Endodermal cell (in vitro differentiated cells): ENCODE data around the gene ZNF275. TPM values are rescaled to one million over a fixed set of nuclear protein-coding genes. Genes with fewer than 3 reads are reported as not detected.
"Not testable (repeated sequence)": the region's sequence is repeated elsewhere in the genome, so short reads cannot be mapped to it uniquely, and the experiment has no call there.

Source experiments
- DNase-seq: peaks from one replicate; pipeline ENCODE4 v3.0.0-alpha.2; 2017
- H3K27ac ChIP-seq: 2 replicates; pipeline ENCODE4 v1.5.1; 2013; ENCODE audit warnings: mild to moderate bottlenecking, low read depth, low read length, moderate library complexity
- H3K27me3 ChIP-seq: 2 replicates; pipeline ENCODE4 v1.6.1; 2013; ENCODE audit warnings: mild to moderate bottlenecking, low read length, moderate library complexity; ENCODE audit not compliant: insufficient read depth, control insufficient read depth, poor library complexity, severe bottlenecking
- H3K36me3 ChIP-seq: 2 replicates; pipeline ENCODE4 v1.7.0; 2013; ENCODE audit warnings: mild to moderate bottlenecking, low read length, moderate library complexity; ENCODE audit not compliant: control insufficient read depth, insufficient read depth
- H3K4me1 ChIP-seq: one replicate; pipeline ENCODE4 v1.7.0; 2013; ENCODE audit warnings: low read length; ENCODE audit not compliant: control insufficient read depth, insufficient read depth
- H3K4me3 ChIP-seq: 2 replicates; pipeline ENCODE4 v1.5.1; 2013; ENCODE audit warnings: mild to moderate bottlenecking, low read length, moderate library complexity
- H3K9ac ChIP-seq: 2 replicates; pipeline ENCODE4 v1.6.1; 2013; ENCODE audit warnings: mild to moderate bottlenecking, low read length, moderate library complexity; ENCODE audit not compliant: poor library complexity, severe bottlenecking; ENCODE audit errors: extremely low read depth
- H3K9me3 ChIP-seq: 2 replicates; pipeline ENCODE4 v1.6.1; 2013; ENCODE audit warnings: mild to moderate bottlenecking, low read length, moderate library complexity; ENCODE audit not compliant: control insufficient read depth
- H3K27ac Mint-ChIP-seq: 2 replicates; pipeline ENCODE4 v1.8.0; 2020; ENCODE audit warnings: mixed read lengths
- H3K27me3 Mint-ChIP-seq: 2 replicates; pipeline ENCODE4 v1.8.0; 2021; ENCODE audit warnings: mild to moderate bottlenecking, mixed read lengths; ENCODE audit not compliant: insufficient read depth
- H3K36me3 Mint-ChIP-seq: 2 replicates; pipeline ENCODE4 v1.8.0; 2020; ENCODE audit warnings: low read depth, mixed read lengths
- H3K4me1 Mint-ChIP-seq: 2 replicates; pipeline ENCODE4 v1.8.0; 2020; ENCODE audit warnings: mixed read lengths
- H3K4me3 Mint-ChIP-seq: 2 replicates; pipeline ENCODE4 v1.8.0; 2020; ENCODE audit warnings: mild to moderate bottlenecking, moderate library complexity, mixed read lengths
- H3K9me3 Mint-ChIP-seq: 2 replicates; pipeline ENCODE4 v1.8.0; 2020; ENCODE audit warnings: mild to moderate bottlenecking, mixed read lengths
- WGBS, 2 experiments: methylation state at CpG; one replicate each; pipeline versions ENCODE4 v1.1.5 to v1.1.7; 2013; ENCODE audit warnings: missing lambda C conversion rate in 2 of 2, mixed read lengths in 1 of 2; ENCODE audit not compliant: insufficient coverage in 1 of 2, insufficient read length in 1 of 2; 5-methylcytosine and 5-hydroxymethylcytosine counted together
- total RNA-seq, 2 donors: library from RNA; stranded (reverse); fragmentation: NEBNext Ultra II Directional in 1 of 2; extraction: Animal tissue kit (Norgen Biotek cat#: 25700) in 1 of 2; gene quantifications; 2 replicates in 1 of 2; 3 replicates in 1 of 2; pipeline ENCODE4 v1.2.1, GENCODE V29; 2021
- TF ChIP-seq, protein P1 (sequence below): fragments of 200-600 bp; sonication (generic); conservative IDR thresholded peaks from 2 replicates; pipeline ENCODE4 v1.5.0; 2021; ENCODE audit warnings: antibody characterized with exemption, mild to moderate bottlenecking

The ZNF275 gene
- total RNA-seq, 2 donors from 2014 or later, result 11.0 to 12.6 TPM

DNA sequence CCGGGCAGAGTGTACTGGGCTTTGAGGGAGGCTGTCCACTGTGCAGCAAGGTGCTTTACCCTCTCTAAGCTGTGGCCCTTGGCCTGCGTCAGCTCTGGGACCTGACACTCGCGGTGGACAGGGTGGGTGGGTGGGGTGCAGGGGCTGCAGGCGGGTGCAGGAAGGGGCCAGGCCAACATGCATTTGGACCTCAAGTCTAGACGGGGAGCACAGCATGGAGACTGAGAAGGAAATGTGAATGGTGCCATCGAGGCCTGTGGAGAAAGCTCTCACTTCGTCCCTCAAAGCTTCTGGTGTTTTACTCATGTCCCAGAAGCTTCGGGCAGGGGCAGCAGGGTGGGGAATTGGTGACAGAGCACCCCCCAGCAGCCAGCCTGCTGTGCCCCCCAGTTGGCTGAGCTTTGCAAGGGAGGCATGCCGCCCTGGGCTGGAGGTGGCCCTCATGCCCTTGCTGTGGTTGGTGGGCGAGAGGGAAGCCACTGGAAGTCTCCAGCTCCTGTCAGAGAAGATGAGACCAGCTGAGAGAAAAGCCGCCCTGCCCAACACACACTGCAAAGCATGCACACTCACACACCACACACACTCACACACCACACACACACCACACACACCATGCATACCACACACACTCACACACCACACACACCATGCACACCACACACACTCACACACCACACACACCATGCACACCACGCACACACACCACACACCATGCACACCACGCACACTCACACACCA, 54.9 kb downstream of the ZNF275 start:
- Histone ChIP-seq H3K9me3 (no peaks in the 10 kb centered on the region), H3K4me1 (no peaks in the 10 kb centered on the region), H3K27me3 (no peaks in the 10 kb centered on the region), H3K4me3 (no peak overlapping the region), H3K9ac (no peak overlapping the region), H3K27ac (no peak overlapping the region), H3K36me3 (no peaks in the 10 kb centered on the region)
- peak; percentile 42 for DNase-seq
- no peaks in the 10 kb centered on the region for H3K36me3 Mint-ChIP-seq
- 57 to 89% methylated on average over 1 to 11 of the region's 14 CpGs for WGBS, 2 experiments
- H3K9me3 Mint-ChIP-seq, result peaks cover 24% of the 10 kb centered on the region
- TF ChIP-seq, protein P1, sequence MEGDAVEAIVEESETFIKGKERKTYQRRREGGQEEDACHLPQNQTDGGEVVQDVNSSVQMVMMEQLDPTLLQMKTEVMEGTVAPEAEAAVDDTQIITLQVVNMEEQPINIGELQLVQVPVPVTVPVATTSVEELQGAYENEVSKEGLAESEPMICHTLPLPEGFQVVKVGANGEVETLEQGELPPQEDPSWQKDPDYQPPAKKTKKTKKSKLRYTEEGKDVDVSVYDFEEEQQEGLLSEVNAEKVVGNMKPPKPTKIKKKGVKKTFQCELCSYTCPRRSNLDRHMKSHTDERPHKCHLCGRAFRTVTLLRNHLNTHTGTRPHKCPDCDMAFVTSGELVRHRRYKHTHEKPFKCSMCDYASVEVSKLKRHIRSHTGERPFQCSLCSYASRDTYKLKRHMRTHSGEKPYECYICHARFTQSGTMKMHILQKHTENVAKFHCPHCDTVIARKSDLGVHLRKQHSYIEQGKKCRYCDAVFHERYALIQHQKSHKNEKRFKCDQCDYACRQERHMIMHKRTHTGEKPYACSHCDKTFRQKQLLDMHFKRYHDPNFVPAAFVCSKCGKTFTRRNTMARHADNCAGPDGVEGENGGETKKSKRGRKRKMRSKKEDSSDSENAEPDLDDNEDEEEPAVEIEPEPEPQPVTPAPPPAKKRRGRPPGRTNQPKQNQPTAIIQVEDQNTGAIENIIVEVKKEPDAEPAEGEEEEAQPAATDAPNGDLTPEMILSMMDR, result no peak
- H3K4me1 Mint-ChIP-seq, result no peaks in the 10 kb centered on the region
- no peak overlapping the region for H3K27ac Mint-ChIP-seq
- no peaks in the 10 kb centered on the region for H3K27me3 Mint-ChIP-seq
- no peak overlapping the region for H3K4me3 Mint-ChIP-seq

DNA sequence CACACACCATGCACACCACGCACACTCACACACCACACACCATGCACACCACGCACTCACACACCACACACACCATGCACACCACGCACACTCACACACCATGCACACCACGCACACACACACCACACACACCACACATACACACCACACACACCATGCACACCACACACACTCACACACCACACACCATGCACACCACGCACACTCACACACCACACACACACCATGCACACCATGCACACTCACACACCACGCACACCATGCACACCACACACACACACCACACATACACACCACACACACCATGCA, 55.5 kb downstream of the ZNF275 start:
- H3K36me3 Mint-ChIP-seq, H3K27ac Mint-ChIP-seq, H3K9ac ChIP-seq, H3K27me3 Mint-ChIP-seq, H3K27me3 ChIP-seq, H3K4me3 ChIP-seq, H3K27ac ChIP-seq, H3K9me3 ChIP-seq, H3K4me1 Mint-ChIP-seq, H3K4me1 ChIP-seq, DNase-seq, H3K36me3 ChIP-seq, H3K4me3 Mint-ChIP-seq: not testable (repeated sequence)
- WGBS, 2 experiments, result no CpG with 5 or more reads among the region's 6 CpGs
- H3K9me3 Mint-ChIP-seq, result peaks cover 24% of the 10 kb centered on the region

DNA sequence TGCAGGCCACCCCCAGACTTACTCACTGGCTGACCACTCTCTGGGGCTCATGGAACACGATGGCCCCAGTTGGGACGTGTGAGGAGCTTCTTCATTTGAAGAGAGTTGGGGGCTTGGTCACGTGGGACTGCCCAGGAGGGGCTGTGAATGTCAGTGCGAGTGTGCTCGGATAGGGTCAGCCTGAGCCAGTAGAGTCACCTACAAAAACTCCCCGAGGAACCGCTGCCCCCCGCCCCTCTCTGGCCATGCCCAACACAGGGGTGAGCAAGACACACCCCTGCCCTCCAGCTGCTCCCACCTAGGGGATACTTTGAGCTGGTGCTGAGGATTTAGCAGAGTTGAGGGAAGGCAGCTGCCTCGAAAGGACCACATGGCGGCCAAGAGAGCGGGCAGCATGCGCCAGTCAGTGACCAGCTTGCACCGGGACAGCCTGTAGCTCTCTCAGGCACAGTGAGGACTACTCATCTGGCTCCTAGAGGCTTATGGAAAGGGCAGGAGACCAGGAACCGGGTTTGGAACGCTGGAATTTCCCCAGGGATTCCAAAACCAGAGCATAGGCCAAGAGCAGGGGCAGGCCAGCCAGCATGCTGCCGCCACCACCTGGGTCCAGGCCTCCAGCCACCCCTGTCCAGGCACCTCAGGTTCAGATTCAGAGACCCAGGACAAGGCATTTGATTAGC, 58.8 kb downstream of the ZNF275 start:
- Mint-ChIP-seq H3K36me3 (no peaks in the 10 kb centered on the region), H3K27me3 (no peaks in the 10 kb centered on the region), H3K4me3 (no peak overlapping the region), H3K4me1 (no peaks in the 10 kb centered on the region), H3K27ac (no peak overlapping the region), H3K9me3 (peaks cover 18% of the 10 kb centered on the region)
- peak; percentile 24 for DNase-seq
- Histone ChIP-seq H3K4me1 (no peaks in the 10 kb centered on the region), H3K36me3 (no peaks in the 10 kb centered on the region), H3K27me3 (no peaks in the 10 kb centered on the region), H3K9me3 (no peaks in the 10 kb centered on the region), H3K27ac (no peak overlapping the region), H3K4me3 (no peak overlapping the region), H3K9ac (no peak overlapping the region)
- TF ChIP-seq, protein P1, result no peak
- 92 to 100% methylated on average over 3 to 15 of the region's 16 CpGs for WGBS, 2 experiments
